A673 (cell line): ENCODE measurements around the gene HPX. TPM values are rescaled to one million over a fixed set of nuclear protein-coding genes. Genes with fewer than 3 reads are reported as not detected.
A peak's percentile ranks its signal among the peaks of the same experiment; 100 is the strongest.

Experiments
- BruUV-seq: library from RNA; stranded (reverse); fragments of 400-500 nt; replicated peaks from 2 replicates; lab custom pipeline; 2021; lab: Mats Ljungman, UMichigan
- CTCF ChIA-PET: fragments of 300-600 bp; sonication (Branson Sonifier 250); formaldehyde crosslinking; loops from one replicate; lab custom pipeline; 2022; ENCODE audit warnings: antibody characterized with exemption; lab: Charles Lee
- POLR2A ChIA-PET: fragments of 300-600 bp; sonication (Branson Sonifier 250); formaldehyde crosslinking; loops from one replicate; lab custom pipeline; 2022; ENCODE audit warnings: antibody characterized with exemption; ENCODE audit not compliant: low non-redundant PET; lab: Charles Lee
- DNase-seq: peaks from one replicate; pipeline ENCODE4 v3.0.0-alpha.2; 2015; ENCODE audit warnings: low spot score
- H3K27ac ChIP-seq: fragments of 200-600 bp; sonication (generic); 2 replicates; pipeline ENCODE4 v1.5.1; 2016; ENCODE audit warnings: mixed run types, low read depth, mild to moderate bottlenecking, mixed read lengths, antibody characterized with exemption, low read length; ENCODE audit not compliant: poor library complexity, severe bottlenecking
- H3K27me3 ChIP-seq: fragments of 200-600 bp; sonication (generic); replicated peaks from 2 replicates; pipeline ENCODE4 v1.6.1; 2017; ENCODE audit warnings: mixed run types, low read depth, mild to moderate bottlenecking, mixed read lengths, antibody characterized with exemption, low read length; ENCODE audit not compliant: insufficient read depth, poor library complexity
- H3K36me3 ChIP-seq: fragments of 200-600 bp; sonication (generic); 2 replicates; pipeline ENCODE4 v1.6.1; 2016; ENCODE audit warnings: mixed run types, mild to moderate bottlenecking, mixed read lengths, antibody characterized with exemption, low read length; ENCODE audit not compliant: insufficient read depth, poor library complexity, severe bottlenecking
- H3K4me1 ChIP-seq: fragments of 200-600 bp; sonication (generic); 2 replicates; pipeline ENCODE4 v1.6.1; 2017; ENCODE audit warnings: mixed run types, mild to moderate bottlenecking, mixed read lengths, antibody characterized with exemption, low read length; ENCODE audit not compliant: insufficient read depth, poor library complexity, severe bottlenecking
- H3K4me3 ChIP-seq: fragments of 200-600 bp; sonication (generic); 2 replicates; pipeline ENCODE4 v1.5.1; 2016; ENCODE audit warnings: low read depth, mixed run types, mild to moderate bottlenecking, mixed read lengths, low read length; ENCODE audit not compliant: poor library complexity, severe bottlenecking
- H3K9me3 ChIP-seq: fragments of 200-600 bp; sonication (generic); 2 replicates; pipeline ENCODE4 v1.6.1; 2016; ENCODE audit warnings: mixed run types, low read depth, mild to moderate bottlenecking, mixed read lengths, antibody characterized with exemption, low read length; ENCODE audit not compliant: poor library complexity, severe bottlenecking
- CTCF ChIP-seq: fragments of 300-800, 200-600 bp; sonication (generic); conservative IDR thresholded peaks from 2 replicates; pipeline ENCODE4 v1.5.1; 2017; ENCODE audit warnings: low read depth, mild to moderate bottlenecking, antibody characterized with exemption, low read length, moderate library complexity, mixed read lengths
- EZH2 ChIP-seq: fragments of 200-600 bp; sonication (generic); IDR thresholded peaks from 2 replicates; pipeline ENCODE4 v1.6.1; 2017; ENCODE audit warnings: borderline replicate concordance, low read depth, mild to moderate bottlenecking, mixed read lengths, antibody characterized with exemption, low read length; ENCODE audit not compliant: poor library complexity, severe bottlenecking
- intact Hi-C: fragments of 100-400 bp; cut with micrococcal nuclease; formaldehyde crosslinking; loops from one replicate; pipeline ENCODE4 v1.10.0; 2022; ENCODE audit not compliant: unreplicated experiment
- total RNA-seq: library from RNA; stranded (reverse); gene quantifications from 2 replicates; pipeline ENCODE4 v1.2.3, GENCODE V29; 2021

The HPX gene
- total RNA-seq, 1 experiment from 2014 or later = 4.5 TPM

GRCh38 chr11:6397636-6398035, 43.2 kb downstream of the HPX start:
- H3K4me1 ChIP-seq = peaks cover 13% of the 10 kb centered on the region
- H3K27ac ChIP-seq = peak overlapping the region; percentile 67
- intact Hi-C loops = no loop called here
- ChIA-PET POLR2A (no interaction called here), CTCF (no interaction called here)
- DNase-seq = no peak
- H3K9me3 ChIP-seq = no peaks in the 10 kb centered on the region
- TF ChIP-seq CTCF (no peak), EZH2 (no peak)
- no TSS peak for BruUV-seq
- no peak overlapping the region for H3K4me3 ChIP-seq
- no peaks in the 10 kb centered on the region for H3K27me3 ChIP-seq
- peaks cover 27% of the 10 kb centered on the region for H3K36me3 ChIP-seq

DNA sequence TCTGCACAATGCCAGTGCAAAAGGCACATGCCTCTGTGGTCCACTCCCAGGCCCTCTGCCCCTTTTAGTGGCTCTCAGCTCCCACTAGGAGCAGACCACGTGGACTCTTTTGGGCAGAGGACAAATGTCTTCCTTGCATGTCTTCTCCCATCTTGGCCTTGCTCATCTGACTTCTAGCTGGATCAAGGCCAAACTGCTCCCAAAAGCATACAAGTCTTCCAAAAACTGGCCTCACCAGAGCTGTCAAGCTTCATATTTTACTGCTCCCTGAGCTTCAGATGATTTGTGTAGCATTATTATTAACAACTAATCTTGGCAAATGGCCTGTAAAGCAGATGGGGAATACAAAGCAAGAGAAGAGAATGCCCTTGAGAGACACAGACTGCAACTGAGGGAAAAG, 43.6 kb downstream of the HPX start:
- Histone ChIP-seq H3K27me3 (no peaks in the 10 kb centered on the region), H3K9me3 (no peaks in the 10 kb centered on the region), H3K27ac (peak overlapping the region; percentile 67), H3K36me3 (peaks cover 28% of the 10 kb centered on the region), H3K4me3 (no peak overlapping the region), H3K4me1 (peaks cover 13% of the 10 kb centered on the region)
- intact Hi-C loops = no loop called here
- no TSS peak for BruUV-seq
- DNase-seq = no peak
- CTCF ChIA-PET = no interaction called here
- TF ChIP-seq CTCF (no peak), EZH2 (no peak)
- POLR2A ChIA-PET = no interaction called here

GRCh38 chr11:6395470-6396060, 45.2 kb downstream of the HPX start:
- POLR2A ChIA-PET = no interaction called here

More at GRCh38 chr11:6395470-6396060, 45.2 kb downstream of the HPX start:
- no peaks in the 10 kb centered on the region for H3K27me3 ChIP-seq
- peaks cover 13% of the 10 kb centered on the region for H3K4me1 ChIP-seq
- TSS peak; percentile 37 for BruUV-seq
- no peak for DNase-seq
- intact Hi-C loops = no loop called here
- H3K9me3 ChIP-seq = no peaks in the 10 kb centered on the region
- TF ChIP-seq EZH2 = no peak
- TF ChIP-seq CTCF = no peak
- CTCF ChIA-PET = no interaction called here
- H3K27ac ChIP-seq = peak overlapping the region; percentile 67
- no peak overlapping the region for H3K4me3 ChIP-seq
- peaks cover 29% of the 10 kb centered on the region for H3K36me3 ChIP-seq
